GM12878 (cell line): ENCODE results near the gene RNF175.

Experiments used
- EZH2 ChIP-seq: IDR thresholded peaks from 2 replicates; pipeline ENCODE4 v1.6.1; 2012; ENCODE audit warnings: low read depth, mild to moderate bottlenecking, control low read depth, inconsistent platforms, low read length, borderline replicate concordance; ENCODE audit not compliant: control insufficient read depth
- SPI1 ChIP-seq: IDR thresholded peaks from 2 replicates; pipeline ENCODE4 v1.6.1; 2011; ENCODE audit warnings: low read depth, mild to moderate bottlenecking, low read length, moderate library complexity, borderline replicate concordance; ENCODE audit not compliant: insufficient read depth

DNA sequence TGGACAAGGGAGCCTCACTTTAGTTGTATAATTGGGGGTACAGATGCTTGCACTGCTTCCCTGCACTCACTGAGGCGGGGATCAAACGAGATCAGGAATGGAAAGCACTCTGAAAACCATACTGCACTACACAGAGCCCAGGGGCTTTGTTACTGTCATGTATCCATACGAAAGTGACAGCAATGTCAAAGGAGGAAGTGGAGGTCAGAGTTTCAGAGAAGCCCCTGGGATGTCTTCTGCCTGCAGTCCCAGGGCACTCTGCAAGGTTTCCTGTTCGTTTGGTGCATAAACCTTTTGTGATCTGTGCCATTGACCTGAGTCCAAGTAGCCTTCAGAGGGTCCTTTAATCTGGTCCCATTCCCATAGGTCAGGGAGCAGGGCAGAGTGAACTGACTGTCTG, 31.2 kb downstream of the RNF175 start:
- TF ChIP-seq EZH2 (no peak), SPI1 (peak; percentile 76)
